Lower leg skin (tissue), 3 donors: Measurements from ENCODE around the gene DPM2.

Experiments
- CTCF ChIP-seq, 3 donors: fragments of 450-650 bp; IDR thresholded peaks; one replicate each; pipeline ENCODE4 v1.5.1; 2016; ENCODE audit warnings: antibody characterized with exemption in 3 of 3, mild to moderate bottlenecking in 3 of 3, moderate library complexity in 2 of 3
- POLR2A ChIP-seq, 2 donors: fragments of 450-650 bp; IDR thresholded peaks; one replicate each; pipeline ENCODE4 v1.6.1; 2016 to 2017; ENCODE audit warnings: antibody characterized with exemption in 2 of 2, mild to moderate bottlenecking in 1 of 2, moderate library complexity in 1 of 2

- no peak for TF ChIP-seq POLR2A (IDR thresholded peaks at IDR 0.05)
- no peak for TF ChIP-seq CTCF (IDR thresholded peaks at IDR 0.05)
Measured at GRCh38 chr9:127949827-127950512, 12.3 kb upstream of the DPM2 start.
